GM12874 (cell line): ENCODE data around the gene PLPPR1.
A peak's percentile ranks its signal among the peaks of the same experiment; 100 is the strongest.

Experiments used
- CTCF ChIP-seq: IDR thresholded peaks from 2 replicates; pipeline ENCODE4 v1.5.1; 2011; ENCODE audit warnings: low read depth, mild to moderate bottlenecking, control low read depth, low read length, moderate library complexity; ENCODE audit not compliant: insufficient read depth

The PLPPR1 gene

GRCh38 chr9:101307051-101307450 lies 278.5 kb downstream of the PLPPR1 start:
- TF ChIP-seq CTCF = no peak

GRCh38 chr9:101307524-101308213 lies 279.1 kb downstream of the PLPPR1 start:
- TF ChIP-seq CTCF = no peak

- no peak for TF ChIP-seq CTCF
Observed at GRCh38 chr9:101309139-101309538, 280.6 kb downstream of the PLPPR1 start.

- no peak for TF ChIP-seq CTCF
Observed at GRCh38 chr9:101311191-101311590, 282.7 kb downstream of the PLPPR1 start.

- TF ChIP-seq CTCF = peak; percentile 30; the same call in 1 of the 2 replicates
Observed at GRCh38 chr9:101311758-101312420, 283.4 kb downstream of the PLPPR1 start.

- TF ChIP-seq CTCF = no peak
Observed at GRCh38 chr9:101312661-101313060, 284.1 kb downstream of the PLPPR1 start.

GRCh38 chr9:101315112-101315450 lies 286.6 kb downstream of the PLPPR1 start:
- no peak for TF ChIP-seq CTCF
